Ishikawa (cell line): ENCODE measurements around the gene AGAP1.

ENCODE experiments used
- CEBPB ChIP-seq: IDR thresholded peaks from 2 replicates; pipeline ENCODE4 v1.6.1; 2012
- CREB1 ChIP-seq: IDR thresholded peaks from 2 replicates; pipeline ENCODE4 v1.6.1; 2012; ENCODE audit warnings: low read depth
- EGR1 ChIP-seq: IDR thresholded peaks from 2 replicates; pipeline ENCODE4 v1.6.1; 2012
- EP300 ChIP-seq: IDR thresholded peaks from 2 replicates; pipeline ENCODE4 v1.6.1; 2012; ENCODE audit warnings: borderline replicate concordance
- FOXM1 ChIP-seq: IDR thresholded peaks from 2 replicates; pipeline ENCODE4 v1.6.1; 2012; ENCODE audit warnings: low read depth, borderline replicate concordance
- NFIC ChIP-seq: IDR thresholded peaks from 2 replicates; pipeline ENCODE4 v1.6.1; 2012
- RAD21 ChIP-seq: IDR thresholded peaks from 2 replicates; pipeline ENCODE4 v1.6.1; 2012; ENCODE audit warnings: low read depth
- TAF1 ChIP-seq: IDR thresholded peaks from 2 replicates; pipeline ENCODE4 v1.6.1; 2012; ENCODE audit warnings: low read depth, mild to moderate bottlenecking
- TCF12 ChIP-seq: IDR thresholded peaks from 2 replicates; pipeline ENCODE4 v1.6.1; 2012; ENCODE audit warnings: low read depth
- TEAD4 ChIP-seq: IDR thresholded peaks from 2 replicates; pipeline ENCODE4 v1.6.1; 2012
- YY1 ChIP-seq: IDR thresholded peaks from 2 replicates; pipeline ENCODE4 v1.6.1; 2012; ENCODE audit warnings: low read depth
- ZBTB7A ChIP-seq: IDR thresholded peaks from 2 replicates; pipeline ENCODE4 v1.6.1; 2012; ENCODE audit warnings: low read depth
- TF ChIP-seq, protein P1 (sequence below): IDR thresholded peaks from 2 replicates; pipeline ENCODE4 v1.6.1; 2012
- TF ChIP-seq, protein P2 (sequence below): IDR thresholded peaks from 2 replicates; pipeline ENCODE4 v1.6.1; 2012
- TF ChIP-seq, protein P3 (sequence below): IDR thresholded peaks from 2 replicates; pipeline ENCODE4 v1.6.1; 2012; ENCODE audit warnings: low read depth, mild to moderate bottlenecking

AGAP1 gene

DNA sequence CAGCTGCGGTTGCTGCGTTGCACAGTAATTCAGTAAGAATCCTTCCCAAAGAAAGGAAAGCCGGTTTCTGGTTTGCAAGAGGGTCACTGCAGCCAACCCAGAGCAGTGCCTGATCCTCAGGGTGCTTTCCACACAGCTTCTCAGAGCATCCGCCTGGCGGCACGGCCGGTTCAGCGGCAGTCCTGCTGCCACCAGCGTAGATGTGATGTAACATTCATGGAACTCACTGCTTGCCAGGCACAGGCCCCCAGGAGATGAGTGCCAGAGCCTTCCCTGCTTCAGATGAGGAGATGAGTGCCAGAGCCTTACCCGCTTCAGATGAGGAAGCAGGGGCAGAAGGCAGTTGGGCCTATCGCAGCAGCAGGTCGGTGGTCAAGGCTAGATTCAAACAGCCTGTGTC lies 444.1 kb downstream of the AGAP1 start:
- TF ChIP-seq FOXM1 (no peak), NFIC (no peak), TAF1 (no peak)

DNA sequence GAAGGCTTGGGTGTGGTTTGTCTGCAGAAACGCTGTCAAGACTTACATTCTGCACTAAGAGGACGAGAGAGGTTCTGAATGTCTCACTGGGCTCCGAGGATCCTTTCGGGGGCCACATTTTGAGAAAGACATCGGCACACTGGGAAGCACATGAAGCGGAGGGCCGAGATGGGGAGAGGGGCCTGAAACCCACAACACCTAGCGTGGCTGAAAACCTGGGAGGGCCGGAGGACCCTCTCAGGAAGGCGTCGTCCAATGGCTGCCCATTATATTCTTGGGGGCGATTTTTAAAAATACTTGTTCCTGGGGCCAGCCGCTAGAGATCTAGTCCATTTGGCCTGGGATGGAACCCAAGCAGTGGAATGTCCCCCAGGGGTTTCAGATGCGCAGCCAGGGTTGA lies 444.8 kb downstream of the AGAP1 start:
- TF ChIP-seq YY1 (no peak), TAF1 (no peak), EP300 (no peak), CEBPB (no peak), ZBTB7A (no peak), TCF12 (no peak), FOXM1 (no peak), EGR1 (no peak), RAD21 (no peak), CREB1 (no peak), NFIC (no peak), TEAD4 (no peak)
- TF ChIP-seq, protein P1, sequence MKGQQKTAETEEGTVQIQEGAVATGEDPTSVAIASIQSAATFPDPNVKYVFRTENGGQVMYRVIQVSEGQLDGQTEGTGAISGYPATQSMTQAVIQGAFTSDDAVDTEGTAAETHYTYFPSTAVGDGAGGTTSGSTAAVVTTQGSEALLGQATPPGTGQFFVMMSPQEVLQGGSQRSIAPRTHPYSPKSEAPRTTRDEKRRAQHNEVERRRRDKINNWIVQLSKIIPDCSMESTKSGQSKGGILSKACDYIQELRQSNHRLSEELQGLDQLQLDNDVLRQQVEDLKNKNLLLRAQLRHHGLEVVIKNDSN = no peak
- TF ChIP-seq, protein P2, sequence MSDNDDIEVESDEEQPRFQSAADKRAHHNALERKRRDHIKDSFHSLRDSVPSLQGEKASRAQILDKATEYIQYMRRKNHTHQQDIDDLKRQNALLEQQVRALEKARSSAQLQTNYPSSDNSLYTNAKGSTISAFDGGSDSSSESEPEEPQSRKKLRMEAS = no peak
- TF ChIP-seq, protein P3, sequence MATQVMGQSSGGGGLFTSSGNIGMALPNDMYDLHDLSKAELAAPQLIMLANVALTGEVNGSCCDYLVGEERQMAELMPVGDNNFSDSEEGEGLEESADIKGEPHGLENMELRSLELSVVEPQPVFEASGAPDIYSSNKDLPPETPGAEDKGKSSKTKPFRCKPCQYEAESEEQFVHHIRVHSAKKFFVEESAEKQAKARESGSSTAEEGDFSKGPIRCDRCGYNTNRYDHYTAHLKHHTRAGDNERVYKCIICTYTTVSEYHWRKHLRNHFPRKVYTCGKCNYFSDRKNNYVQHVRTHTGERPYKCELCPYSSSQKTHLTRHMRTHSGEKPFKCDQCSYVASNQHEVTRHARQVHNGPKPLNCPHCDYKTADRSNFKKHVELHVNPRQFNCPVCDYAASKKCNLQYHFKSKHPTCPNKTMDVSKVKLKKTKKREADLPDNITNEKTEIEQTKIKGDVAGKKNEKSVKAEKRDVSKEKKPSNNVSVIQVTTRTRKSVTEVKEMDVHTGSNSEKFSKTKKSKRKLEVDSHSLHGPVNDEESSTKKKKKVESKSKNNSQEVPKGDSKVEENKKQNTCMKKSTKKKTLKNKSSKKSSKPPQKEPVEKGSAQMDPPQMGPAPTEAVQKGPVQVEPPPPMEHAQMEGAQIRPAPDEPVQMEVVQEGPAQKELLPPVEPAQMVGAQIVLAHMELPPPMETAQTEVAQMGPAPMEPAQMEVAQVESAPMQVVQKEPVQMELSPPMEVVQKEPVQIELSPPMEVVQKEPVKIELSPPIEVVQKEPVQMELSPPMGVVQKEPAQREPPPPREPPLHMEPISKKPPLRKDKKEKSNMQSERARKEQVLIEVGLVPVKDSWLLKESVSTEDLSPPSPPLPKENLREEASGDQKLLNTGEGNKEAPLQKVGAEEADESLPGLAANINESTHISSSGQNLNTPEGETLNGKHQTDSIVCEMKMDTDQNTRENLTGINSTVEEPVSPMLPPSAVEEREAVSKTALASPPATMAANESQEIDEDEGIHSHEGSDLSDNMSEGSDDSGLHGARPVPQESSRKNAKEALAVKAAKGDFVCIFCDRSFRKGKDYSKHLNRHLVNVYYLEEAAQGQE = no peak

DNA sequence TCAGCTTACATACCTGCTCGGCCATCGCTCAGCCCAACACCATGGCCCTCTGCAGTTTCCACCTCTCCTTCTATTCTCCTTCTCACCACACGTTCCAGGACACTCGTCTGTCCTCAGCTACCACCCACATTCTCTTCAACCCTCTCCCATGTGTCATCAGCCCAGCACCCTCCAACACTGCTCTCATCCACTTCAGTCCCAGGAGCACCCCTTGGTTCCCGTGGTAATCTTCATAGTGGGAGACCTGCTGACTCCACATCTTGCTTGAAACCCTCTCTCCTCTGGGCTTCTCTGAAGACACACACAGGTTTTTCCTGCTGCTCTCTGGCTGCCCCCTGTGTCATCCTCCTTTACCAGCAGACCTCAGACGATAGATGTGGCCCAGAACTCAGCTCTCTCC lies 445.6 kb downstream of the AGAP1 start:
- TF ChIP-seq ZBTB7A (no peak), RAD21 (no peak), NFIC (no peak), EP300 (no peak), EGR1 (no peak), FOXM1 (no peak), YY1 (no peak), CREB1 (no peak), TAF1 (no peak), CEBPB (no peak), TEAD4 (no peak), TCF12 (no peak)
- TF ChIP-seq, protein P3 = no peak
- TF ChIP-seq, protein P1 = no peak

DNA sequence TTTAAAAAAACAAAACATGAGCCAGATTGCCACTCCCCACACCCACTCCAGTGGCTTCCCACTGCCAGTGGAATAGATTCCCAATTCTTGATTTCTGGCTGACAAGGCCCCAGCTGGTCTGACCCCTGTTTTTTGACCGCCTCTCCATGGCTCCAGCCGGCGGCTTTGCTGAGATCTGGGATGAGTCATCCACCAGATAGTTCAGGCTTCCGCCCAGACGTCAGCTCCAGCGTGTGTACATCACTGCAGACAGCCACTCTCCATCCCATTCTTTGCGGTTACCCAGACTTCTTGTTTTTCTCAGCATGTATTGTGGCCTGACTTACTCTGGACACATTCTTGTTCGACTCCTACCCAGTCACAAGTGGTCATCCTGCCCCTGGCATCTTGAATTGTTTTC lies 446.5 kb downstream of the AGAP1 start:
- TF ChIP-seq, protein P3 = no peak
- no peak for TF ChIP-seq RAD21
- TF ChIP-seq, protein P1 = no peak
- no peak for TF ChIP-seq TCF12
- TF ChIP-seq CEBPB = no peak
- TF ChIP-seq EP300 = no peak
- no peak for TF ChIP-seq FOXM1
- TF ChIP-seq CREB1 = no peak
- TF ChIP-seq, protein P2 = no peak
- no peak for TF ChIP-seq TEAD4
- TF ChIP-seq NFIC = no peak

DNA sequence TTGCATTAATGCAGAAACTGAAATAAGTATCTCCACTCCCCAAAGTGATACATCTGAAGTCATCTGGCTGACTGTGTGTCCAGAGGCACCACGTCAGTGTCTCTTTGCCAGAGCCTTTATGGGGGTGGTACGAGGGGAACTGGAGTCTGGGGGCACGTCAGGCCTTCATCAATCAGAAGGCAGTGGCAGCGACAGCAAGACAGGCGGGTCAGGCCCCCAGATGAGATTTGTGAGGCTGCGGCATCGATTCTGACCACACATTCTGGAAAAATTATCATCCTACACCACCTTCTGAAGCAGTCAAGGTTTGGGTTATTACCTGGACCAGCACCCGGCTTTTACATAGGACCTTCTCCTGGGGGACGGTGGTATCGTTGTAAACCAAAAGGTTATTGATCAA lies 450.7 kb downstream of the AGAP1 start:
- TF ChIP-seq NFIC = no peak
- TF ChIP-seq FOXM1 = no peak
- TF ChIP-seq YY1 = no peak
- TF ChIP-seq CEBPB = no peak
